AG10803 (cell line): ENCODE measurements around the gene CACNA2D4.
A peak's percentile ranks its signal among the peaks of the same experiment; 100 is the strongest.

Experiments
- DNase-seq: peaks from one replicate; pipeline ENCODE4 v3.0.0; 2010; ENCODE audit warnings: low read depth
- H3K4me3 ChIP-seq: 2 replicates; pipeline ENCODE4 v1.5.1; 2011; ENCODE audit warnings: mild to moderate bottlenecking, low read length, control low read depth
- CTCF ChIP-seq: conservative IDR thresholded peaks from 2 replicates; pipeline ENCODE4 v1.5.1; 2011; ENCODE audit warnings: mild to moderate bottlenecking, low read length, control low read depth, inconsistent platforms

CACNA2D4 gene

GRCh38 chr12:1816730-1817348 lies 101.6 kb downstream of the CACNA2D4 start:
- DNase-seq, result no peak
- no peak for TF ChIP-seq CTCF
- no peak overlapping the region for H3K4me3 ChIP-seq

- H3K4me3 ChIP-seq, result no peak overlapping the region
- DNase-seq, result no peak
- TF ChIP-seq CTCF, result no peak
Measured at GRCh38 chr12:1815814-1816729, 102.4 kb downstream of the CACNA2D4 start.

GRCh38 chr12:1815108-1815507 lies 103.3 kb downstream of the CACNA2D4 start:
- no peak overlapping the region for H3K4me3 ChIP-seq
- DNase-seq, result no peak
- no peak for TF ChIP-seq CTCF

GRCh38 chr12:1814266-1814665 lies 104.2 kb downstream of the CACNA2D4 start:
- no peak overlapping the region for H3K4me3 ChIP-seq
- no peak for DNase-seq
- TF ChIP-seq CTCF, result no peak

- H3K4me3 ChIP-seq, result no peak overlapping the region
- no peak for TF ChIP-seq CTCF
- DNase-seq, result peak; percentile 28
Measured at GRCh38 chr12:1812650-1813302, 105.7 kb downstream of the CACNA2D4 start.

- TF ChIP-seq CTCF, result no peak
- no peak for DNase-seq
- no peak overlapping the region for H3K4me3 ChIP-seq
Measured at GRCh38 chr12:1811948-1812291, 106.5 kb downstream of the CACNA2D4 start.
